ENCODE results near the gene DDX56. TPM values are rescaled to one million over a fixed set of nuclear protein-coding genes. Genes with fewer than 3 reads are reported as not detected.

DDX56 gene
- polyA plus RNA-seq, 1 donor (not counting 4 experiments of a cell fraction or from before 2014, with no cell fraction given): 79.9 TPM

GRCh38 chr7:44609829-44610228 lies 36.1 kb upstream of the DDX56 start:
- dilution Hi-C loops (cut with MboI; ENCODE audit: extremely low pct_ligation_motif_present, low sequenced_read_pairs): no loop called here
- no peak for FAIRE-seq

DNA sequence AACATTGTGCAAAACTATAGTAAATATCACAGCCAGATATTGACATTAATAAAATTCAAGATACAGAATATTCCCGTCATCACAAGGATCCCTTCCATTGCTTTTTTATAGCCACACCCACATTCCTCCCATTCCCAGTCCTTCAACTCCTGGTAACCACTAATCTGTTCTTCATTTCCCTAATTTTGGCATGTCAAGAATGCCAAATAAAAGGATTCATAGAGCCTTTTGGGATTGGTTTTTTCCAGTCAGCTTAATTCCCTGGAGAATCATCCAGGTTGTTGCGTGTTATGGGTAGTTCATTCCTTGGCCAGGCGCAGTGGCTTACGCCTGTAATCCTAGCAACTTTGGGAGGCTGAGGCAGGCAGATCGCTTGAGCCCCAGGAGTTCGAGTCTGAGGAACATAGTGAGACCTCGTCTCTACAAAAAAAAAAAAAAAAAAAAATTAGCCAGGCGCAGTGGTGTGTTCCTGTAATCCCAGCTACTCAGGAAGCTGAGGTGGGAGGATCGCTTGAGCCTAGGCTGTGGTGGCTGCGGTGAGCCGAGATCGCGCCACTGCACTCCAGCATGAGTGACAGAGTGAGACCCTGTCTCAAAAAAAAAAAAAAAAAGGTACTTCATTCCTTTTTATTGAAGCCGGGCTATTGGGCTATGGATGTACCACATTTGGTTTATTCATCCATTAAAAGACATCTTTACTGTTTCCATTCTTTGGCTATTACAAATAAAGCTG lies 35.4 kb upstream of the DDX56 start:
- Histone ChIP-seq H3K9me3 (ENCODE audit: control insufficient read depth, low read depth, low read length) (no peaks in the 10 kb centered on the region), H3K79me2 (ENCODE audit: control insufficient read depth, insufficient read depth, low read length) (peaks cover 69% of the 10 kb centered on the region), H4K20me1 (ENCODE audit: control insufficient read depth, extremely low read depth, insufficient read depth, low read length) (peaks cover 3% of the 10 kb centered on the region), H3K9ac (ENCODE audit: control insufficient read depth, extremely low read depth, insufficient read depth, low read length) (no peak overlapping the region), H2AFZ (ENCODE audit: control insufficient read depth, low read length) (no peak overlapping the region), H3K27ac (ENCODE audit: control insufficient read depth, insufficient read depth, low read length) (no peak overlapping the region), H3K4me2 (ENCODE audit: control insufficient read depth, extremely low read depth, insufficient read depth, low read depth, low read length) (peak overlapping the region; percentile 2), H3K9me1 (ENCODE audit: control insufficient read depth, extremely low read depth, insufficient read depth, low read length) (no peaks in the 10 kb centered on the region), H3K36me3 (ENCODE audit: control insufficient read depth in 2 of 2, extremely low read depth in 1 of 2, insufficient read depth in 2 of 2, low read length in 2 of 2) (no peaks in the 10 kb centered on the region), H3K27me3 (ENCODE audit: control insufficient read depth, extremely low read depth, insufficient read depth, low read length) (no peaks in the 10 kb centered on the region), H3K4me1 (ENCODE audit: control insufficient read depth, extremely low read depth, insufficient read depth, low read length) (peaks cover 18% of the 10 kb centered on the region), H3K4me3 (ENCODE audit: control insufficient read depth in 2 of 3, extremely low read depth in 1 of 3, insufficient read depth in 2 of 3, low read depth in 1 of 3, low read length in 3 of 3) (no peak overlapping the region)
- FAIRE-seq (no peak), DNase-seq (ENCODE audit: low read depth, low spot score) (no peak)
- dilution Hi-C loops (cut with MboI; ENCODE audit: extremely low pct_ligation_motif_present, low sequenced_read_pairs): no loop called here
- TF ChIP-seq EZH2 (IDR thresholded peaks at IDR 0.05; ENCODE audit: low read length): no peak
- TF ChIP-seq, protein P1, sequence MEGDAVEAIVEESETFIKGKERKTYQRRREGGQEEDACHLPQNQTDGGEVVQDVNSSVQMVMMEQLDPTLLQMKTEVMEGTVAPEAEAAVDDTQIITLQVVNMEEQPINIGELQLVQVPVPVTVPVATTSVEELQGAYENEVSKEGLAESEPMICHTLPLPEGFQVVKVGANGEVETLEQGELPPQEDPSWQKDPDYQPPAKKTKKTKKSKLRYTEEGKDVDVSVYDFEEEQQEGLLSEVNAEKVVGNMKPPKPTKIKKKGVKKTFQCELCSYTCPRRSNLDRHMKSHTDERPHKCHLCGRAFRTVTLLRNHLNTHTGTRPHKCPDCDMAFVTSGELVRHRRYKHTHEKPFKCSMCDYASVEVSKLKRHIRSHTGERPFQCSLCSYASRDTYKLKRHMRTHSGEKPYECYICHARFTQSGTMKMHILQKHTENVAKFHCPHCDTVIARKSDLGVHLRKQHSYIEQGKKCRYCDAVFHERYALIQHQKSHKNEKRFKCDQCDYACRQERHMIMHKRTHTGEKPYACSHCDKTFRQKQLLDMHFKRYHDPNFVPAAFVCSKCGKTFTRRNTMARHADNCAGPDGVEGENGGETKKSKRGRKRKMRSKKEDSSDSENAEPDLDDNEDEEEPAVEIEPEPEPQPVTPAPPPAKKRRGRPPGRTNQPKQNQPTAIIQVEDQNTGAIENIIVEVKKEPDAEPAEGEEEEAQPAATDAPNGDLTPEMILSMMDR (optimal IDR thresholded peaks at IDR 0.05 in 1 of 3, IDR thresholded peaks at IDR 0.05 in 1 of 3, conservative IDR thresholded peaks at IDR 0.05 in 1 of 3; ENCODE audit: extremely low read depth in 1 of 3, insufficient read depth in 2 of 3, low read length in 3 of 3): no peak

More at GRCh38 chr7:44609829-44610228, 36.1 kb upstream of the DDX56 start:
- no peak for TF ChIP-seq EZH2 (IDR thresholded peaks at IDR 0.05; ENCODE audit: low read length)
- TF ChIP-seq, protein P1 (optimal IDR thresholded peaks at IDR 0.05 in 1 of 3, IDR thresholded peaks at IDR 0.05 in 1 of 3, conservative IDR thresholded peaks at IDR 0.05 in 1 of 3; ENCODE audit: extremely low read depth in 1 of 3, insufficient read depth in 2 of 3, low read length in 3 of 3): no peak
- peaks cover 3% of the 10 kb centered on the region for H4K20me1 ChIP-seq (ENCODE audit: control insufficient read depth, extremely low read depth, insufficient read depth, low read length)
- no peaks in the 10 kb centered on the region for H3K9me3 ChIP-seq (ENCODE audit: control insufficient read depth, low read depth, low read length)
- no peaks in the 10 kb centered on the region for H3K27me3 ChIP-seq (ENCODE audit: control insufficient read depth, extremely low read depth, insufficient read depth, low read length)
- H3K36me3 ChIP-seq (ENCODE audit: control insufficient read depth in 2 of 2, extremely low read depth in 1 of 2, insufficient read depth in 2 of 2, low read length in 2 of 2): no peaks in the 10 kb centered on the region
- H3K4me1 ChIP-seq (ENCODE audit: control insufficient read depth, extremely low read depth, insufficient read depth, low read length): peaks cover 18% of the 10 kb centered on the region
- H3K9ac ChIP-seq (ENCODE audit: control insufficient read depth, extremely low read depth, insufficient read depth, low read length): no peak overlapping the region
- H3K27ac ChIP-seq (ENCODE audit: control insufficient read depth, insufficient read depth, low read length): no peak overlapping the region
- no peak for DNase-seq (ENCODE audit: low read depth, low spot score)
- no peak overlapping the region for H3K4me3 ChIP-seq (ENCODE audit: control insufficient read depth in 2 of 3, extremely low read depth in 1 of 3, insufficient read depth in 2 of 3, low read depth in 1 of 3, low read length in 3 of 3)
- H2AFZ ChIP-seq (ENCODE audit: control insufficient read depth, low read length): no peak overlapping the region
- no peaks in the 10 kb centered on the region for H3K9me1 ChIP-seq (ENCODE audit: control insufficient read depth, extremely low read depth, insufficient read depth, low read length)
- no peak overlapping the region for H3K4me2 ChIP-seq (ENCODE audit: control insufficient read depth, extremely low read depth, insufficient read depth, low read depth, low read length)
- peaks cover 76% of the 10 kb centered on the region for H3K79me2 ChIP-seq (ENCODE audit: control insufficient read depth, insufficient read depth, low read length)
